Sigmoid colon (tissue), 4 donors: ENCODE measurements around the gene ENO2.

Experiments
- EP300 ChIP-seq, 4 donors: sonication (generic); formaldehyde crosslinking; IDR thresholded peaks; one replicate each; pipeline ENCODE4 v1.6.1; 2017; ENCODE audit warnings: antibody characterized with exemption in 4 of 4
- POLR2A ChIP-seq, 2 donors: fragments of 450-650 bp; IDR thresholded peaks; one replicate each; pipeline ENCODE4 v1.6.1; 2016; ENCODE audit warnings: antibody characterized with exemption in 2 of 2, mild to moderate bottlenecking in 2 of 2, moderate library complexity in 2 of 2
- POLR2AphosphoS5 ChIP-seq, 4 donors: sonication (generic); formaldehyde crosslinking; IDR thresholded peaks; one replicate each; pipeline ENCODE4 v1.6.1; 2017; ENCODE audit warnings: antibody characterized with exemption in 4 of 4
- TF ChIP-seq, protein P1 (sequence below), 4 experiments: fragments of 450-650 bp in 3 of 4; fragments of 200-600 bp in 1 of 4; IDR thresholded peaks; one replicate each; pipeline ENCODE4 v1.5.1; 2016 to 2019; ENCODE audit warnings: antibody characterized with exemption in 4 of 4, mild to moderate bottlenecking in 3 of 4, moderate library complexity in 2 of 4

GRCh38 chr12:6915789-6916285, 1.5 kb downstream of the ENO2 start:
- TF ChIP-seq POLR2A (IDR thresholded peaks at IDR 0.05) (no peak), EP300 (IDR thresholded peaks at IDR 0.05) (no peak), POLR2AphosphoS5 (IDR thresholded peaks at IDR 0.05) (no peak)
- TF ChIP-seq, protein P1, sequence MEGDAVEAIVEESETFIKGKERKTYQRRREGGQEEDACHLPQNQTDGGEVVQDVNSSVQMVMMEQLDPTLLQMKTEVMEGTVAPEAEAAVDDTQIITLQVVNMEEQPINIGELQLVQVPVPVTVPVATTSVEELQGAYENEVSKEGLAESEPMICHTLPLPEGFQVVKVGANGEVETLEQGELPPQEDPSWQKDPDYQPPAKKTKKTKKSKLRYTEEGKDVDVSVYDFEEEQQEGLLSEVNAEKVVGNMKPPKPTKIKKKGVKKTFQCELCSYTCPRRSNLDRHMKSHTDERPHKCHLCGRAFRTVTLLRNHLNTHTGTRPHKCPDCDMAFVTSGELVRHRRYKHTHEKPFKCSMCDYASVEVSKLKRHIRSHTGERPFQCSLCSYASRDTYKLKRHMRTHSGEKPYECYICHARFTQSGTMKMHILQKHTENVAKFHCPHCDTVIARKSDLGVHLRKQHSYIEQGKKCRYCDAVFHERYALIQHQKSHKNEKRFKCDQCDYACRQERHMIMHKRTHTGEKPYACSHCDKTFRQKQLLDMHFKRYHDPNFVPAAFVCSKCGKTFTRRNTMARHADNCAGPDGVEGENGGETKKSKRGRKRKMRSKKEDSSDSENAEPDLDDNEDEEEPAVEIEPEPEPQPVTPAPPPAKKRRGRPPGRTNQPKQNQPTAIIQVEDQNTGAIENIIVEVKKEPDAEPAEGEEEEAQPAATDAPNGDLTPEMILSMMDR (IDR thresholded peaks at IDR 0.05): no peak
